MM.1S (cell line): ENCODE measurements around the gene KRTAP5-9.
"Not testable (repeated sequence)": the region's sequence is repeated elsewhere in the genome, so short reads cannot be mapped to it uniquely, and the experiment has no call there.

ENCODE experiments used
- CTCF ChIP-seq: fragments of 300-600 bp; sonication (generic); IDR thresholded peaks from 2 replicates; pipeline ENCODE4 v1.5.1; 2016; ENCODE audit warnings: antibody characterized with exemption, low read length, mixed read lengths
- EZH2 ChIP-seq: fragments of 300-600 bp; sonication (generic); optimal IDR thresholded peaks from 2 replicates; pipeline ENCODE3; 2017; ENCODE audit warnings: low read depth, mild to moderate bottlenecking, antibody characterized with exemption, low read length, mixed read lengths

GRCh38 chr11:71571101-71571850 is 23.1 kb downstream of the KRTAP5-9 start:
- TF ChIP-seq CTCF, EZH2: not testable (repeated sequence)
